Osteoblast (primary cell): ENCODE data around the gene C20orf141. TPM values are rescaled to one million over a fixed set of nuclear protein-coding genes. Genes with fewer than 3 reads are reported as not detected.
A peak's percentile ranks its signal among the peaks of the same experiment; 100 is the strongest.
"Not testable (repeated sequence)": the region's sequence is repeated elsewhere in the genome, so short reads cannot be mapped to it uniquely, and the experiment has no call there.

Source experiments
- DNase-seq: peaks from one replicate; pipeline ENCODE4 v3.0.0; 2011; ENCODE audit warnings: low spot score, mixed read lengths; ENCODE audit not compliant: insufficient read length; ENCODE audit errors: missing footprints
- H2AFZ ChIP-seq: 2 replicates; pipeline ENCODE4 v1.6.0; 2011; ENCODE audit warnings: mild to moderate bottlenecking, low read length
- H3K27ac ChIP-seq: 2 replicates; pipeline ENCODE4 v1.5.1; 2011; ENCODE audit warnings: mild to moderate bottlenecking, low read depth, low read length, moderate library complexity
- H3K27me3 ChIP-seq: 2 replicates; pipeline ENCODE4 v1.6.0; 2012; ENCODE audit warnings: mild to moderate bottlenecking, control low read depth, inconsistent platforms, low read length, moderate library complexity; ENCODE audit not compliant: insufficient read depth
- H3K36me3 ChIP-seq: 2 replicates; pipeline ENCODE4 v1.5.1; 2011; ENCODE audit warnings: mild to moderate bottlenecking, low read length, control low read depth, moderate library complexity; ENCODE audit not compliant: insufficient read depth
- H3K4me1 ChIP-seq: 2 replicates; pipeline ENCODE4 v1.5.1; 2011; ENCODE audit warnings: mild to moderate bottlenecking, low read length, control low read depth, moderate library complexity; ENCODE audit not compliant: insufficient read depth
- H3K4me2 ChIP-seq: 2 replicates; pipeline ENCODE4 v1.6.0; 2011; ENCODE audit warnings: mild to moderate bottlenecking, low read length; ENCODE audit not compliant: insufficient read depth
- H3K4me3 ChIP-seq: fragments of 200-600 bp; sonication (generic); 3 replicates; pipeline ENCODE4 v1.5.1; 2012; ENCODE audit warnings: mild to moderate bottlenecking, low read length, inconsistent platforms; ENCODE audit not compliant: insufficient read depth
- H3K79me2 ChIP-seq: 2 replicates; pipeline ENCODE4 v1.6.0; 2012; ENCODE audit warnings: mild to moderate bottlenecking, low read length, control low read depth, inconsistent platforms; ENCODE audit not compliant: insufficient read depth
- H3K9me3 ChIP-seq: 2 replicates; pipeline ENCODE4 v1.5.1; 2011; ENCODE audit warnings: low read depth, low read length, control low read depth
- H4K20me1 ChIP-seq: 2 replicates; pipeline ENCODE4 v1.6.0; 2012; ENCODE audit warnings: mild to moderate bottlenecking, low read length, control low read depth; ENCODE audit not compliant: insufficient read depth
- total RNA-seq: library from RNA; depleted of rRNA; stranded (reverse); fragments of >200 nt; gene quantifications from 2 replicates; pipeline ENCODE4 v1.2.3, GENCODE V29; 2012
- TF ChIP-seq, protein P1 (sequence below): IDR thresholded peaks from 2 replicates; pipeline ENCODE4 v1.5.1; 2011; ENCODE audit warnings: mild to moderate bottlenecking, low read depth, low read length, moderate library complexity; ENCODE audit errors: extremely low read depth

The C20orf141 gene
- total RNA-seq, 1 donor = 0.36 TPM

DNA sequence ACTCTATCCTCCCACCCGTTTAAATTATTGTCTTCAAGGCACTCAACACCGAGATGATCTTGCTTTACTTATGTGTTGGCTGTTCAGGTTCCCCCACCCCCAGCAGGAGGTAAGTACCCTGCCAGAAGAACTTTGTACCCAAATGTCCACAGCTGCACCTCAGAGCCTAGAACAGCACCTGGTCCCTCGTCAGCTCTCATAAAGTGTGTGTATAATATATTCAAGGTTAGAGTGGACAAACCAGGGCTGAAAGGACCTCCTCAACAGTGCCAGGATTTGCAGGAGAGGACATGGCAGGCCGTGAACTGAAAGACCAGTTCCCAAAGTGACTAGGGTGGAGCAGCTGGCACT lies 8.5 kb upstream of the C20orf141 start:
- Histone ChIP-seq H3K4me2 (no peak overlapping the region), H2AFZ (no peak overlapping the region), H3K27me3 (peaks cover 61% of the 10 kb centered on the region), H3K79me2 (no peaks in the 10 kb centered on the region), H4K20me1 (no peaks in the 10 kb centered on the region), H3K9me3 (no peaks in the 10 kb centered on the region), H3K36me3 (no peaks in the 10 kb centered on the region), H3K27ac (no peak overlapping the region), H3K4me3 (no peak overlapping the region), H3K4me1 (peaks cover 4% of the 10 kb centered on the region)
- DNase-seq = peak; percentile 44
- TF ChIP-seq, protein P1, sequence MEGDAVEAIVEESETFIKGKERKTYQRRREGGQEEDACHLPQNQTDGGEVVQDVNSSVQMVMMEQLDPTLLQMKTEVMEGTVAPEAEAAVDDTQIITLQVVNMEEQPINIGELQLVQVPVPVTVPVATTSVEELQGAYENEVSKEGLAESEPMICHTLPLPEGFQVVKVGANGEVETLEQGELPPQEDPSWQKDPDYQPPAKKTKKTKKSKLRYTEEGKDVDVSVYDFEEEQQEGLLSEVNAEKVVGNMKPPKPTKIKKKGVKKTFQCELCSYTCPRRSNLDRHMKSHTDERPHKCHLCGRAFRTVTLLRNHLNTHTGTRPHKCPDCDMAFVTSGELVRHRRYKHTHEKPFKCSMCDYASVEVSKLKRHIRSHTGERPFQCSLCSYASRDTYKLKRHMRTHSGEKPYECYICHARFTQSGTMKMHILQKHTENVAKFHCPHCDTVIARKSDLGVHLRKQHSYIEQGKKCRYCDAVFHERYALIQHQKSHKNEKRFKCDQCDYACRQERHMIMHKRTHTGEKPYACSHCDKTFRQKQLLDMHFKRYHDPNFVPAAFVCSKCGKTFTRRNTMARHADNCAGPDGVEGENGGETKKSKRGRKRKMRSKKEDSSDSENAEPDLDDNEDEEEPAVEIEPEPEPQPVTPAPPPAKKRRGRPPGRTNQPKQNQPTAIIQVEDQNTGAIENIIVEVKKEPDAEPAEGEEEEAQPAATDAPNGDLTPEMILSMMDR = no peak

DNA sequence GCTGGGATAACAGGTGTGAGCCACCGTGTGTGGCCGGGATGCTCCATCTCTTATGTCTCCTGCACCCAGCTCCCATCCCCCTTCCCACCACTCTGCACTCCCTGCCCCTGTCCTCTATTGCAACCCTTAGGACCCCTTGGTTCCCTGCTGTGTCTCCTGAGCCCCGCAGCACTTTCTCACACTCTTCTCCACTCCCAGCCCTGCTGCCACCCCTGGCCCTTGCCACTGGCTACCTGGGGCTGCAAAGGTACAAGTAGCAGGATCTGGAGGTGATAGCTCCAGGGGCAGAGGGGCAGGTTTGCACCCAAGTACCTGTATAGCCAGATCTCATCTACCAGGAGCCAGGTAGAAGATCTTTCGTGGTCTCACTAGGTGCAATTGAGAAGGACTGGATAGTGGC lies 7.8 kb upstream of the C20orf141 start:
- Histone ChIP-seq H3K27ac (no peak overlapping the region), H3K4me2 (no peak overlapping the region), H4K20me1 (no peaks in the 10 kb centered on the region), H3K4me3 (no peak overlapping the region), H3K36me3 (no peaks in the 10 kb centered on the region), H2AFZ (no peak overlapping the region), H3K79me2 (no peaks in the 10 kb centered on the region), H3K27me3 (peaks cover 55% of the 10 kb centered on the region), H3K9me3 (peaks cover under 1% of the 10 kb centered on the region), H3K4me1 (peaks cover 4% of the 10 kb centered on the region)
- DNase-seq = no peak
- TF ChIP-seq, protein P1 = no peak

DNA sequence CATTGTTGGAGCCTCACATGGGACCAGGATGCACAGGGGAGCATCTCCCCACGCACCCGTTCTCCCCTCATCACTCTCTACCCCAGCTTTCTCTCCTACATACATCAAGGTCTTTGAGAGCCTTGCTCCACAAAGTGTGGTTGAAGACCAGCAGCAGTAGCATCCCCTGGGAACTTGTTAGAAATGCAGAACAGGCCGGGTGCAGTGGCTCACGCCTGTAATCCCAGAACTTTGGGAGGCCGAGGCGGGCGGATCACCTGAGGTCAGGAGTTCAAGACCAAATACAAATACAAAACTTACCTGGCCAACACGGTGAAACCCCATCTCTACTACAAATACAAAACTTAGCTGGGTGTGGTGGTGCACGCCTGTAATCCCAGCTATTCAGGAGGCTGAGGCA lies 6.9 kb upstream of the C20orf141 start:
- peaks cover 46% of the 10 kb centered on the region for H3K27me3 ChIP-seq

DNA sequence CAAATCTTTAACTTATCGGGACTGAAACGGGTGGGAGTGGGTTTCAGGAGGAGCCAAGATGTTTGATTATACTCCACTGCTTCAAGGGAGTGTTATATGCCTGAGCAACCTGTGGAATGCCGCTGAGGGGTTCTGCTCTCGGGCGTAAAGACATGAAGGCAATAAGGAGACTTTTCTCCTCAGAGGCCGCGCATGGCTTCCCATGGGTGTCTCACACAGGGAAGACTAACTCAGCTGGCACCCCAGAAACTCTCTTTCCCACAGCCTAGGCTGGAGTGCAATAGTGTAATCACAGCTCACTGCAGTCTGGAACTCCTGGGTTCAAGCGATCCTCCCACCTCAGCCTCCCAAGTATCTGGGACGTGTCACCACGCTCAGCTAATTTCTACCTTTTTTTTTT lies 5.1 kb upstream of the C20orf141 start:
- Histone ChIP-seq H3K36me3 (no peaks in the 10 kb centered on the region), H3K27ac (no peak overlapping the region), H2AFZ (no peak overlapping the region), H3K27me3 (peaks cover 29% of the 10 kb centered on the region), H3K4me2 (no peak overlapping the region), H3K4me3 (no peak overlapping the region), H3K79me2 (no peaks in the 10 kb centered on the region), H3K9me3 (peaks cover 9% of the 10 kb centered on the region), H4K20me1 (no peaks in the 10 kb centered on the region), H3K4me1 (peaks cover 16% of the 10 kb centered on the region)
- DNase-seq = no peak
- TF ChIP-seq, protein P1 = no peak

More for the DNA sequence above, 6.9 kb upstream of the C20orf141 start:
- not testable (repeated sequence) for H3K4me2 ChIP-seq, H3K4me1 ChIP-seq, H3K4me3 ChIP-seq, H2AFZ ChIP-seq, H3K79me2 ChIP-seq, DNase-seq, H3K27ac ChIP-seq, H3K36me3 ChIP-seq, H3K9me3 ChIP-seq, H4K20me1 ChIP-seq
